Panc1 (cell line): ENCODE results near the gene SCRN2. TPM values are rescaled to one million over a fixed set of nuclear protein-coding genes. Genes with fewer than 3 reads are reported as not detected.

ENCODE experiments used
- ATAC-seq: fragments of 200-7000 bp; cut with Tn5 transposase; 2 replicates; pipeline ENCODE4 v1.9.1; 2020; ENCODE audit warnings: mild to moderate bottlenecking, moderate library complexity
- BruUV-seq: library from RNA; stranded (reverse); fragments of 400-500 nt; replicated peaks from 2 replicates; lab custom pipeline; 2021; lab: Mats Ljungman, UMichigan
- CTCF ChIA-PET: fragments of 300-600 bp; sonication (Branson Sonifier 250); formaldehyde crosslinking; loops from one replicate; lab custom pipeline; 2022; ENCODE audit warnings: antibody characterized with exemption; lab: Charles Lee
- POLR2A ChIA-PET: fragments of 300-600 bp; sonication (Branson Sonifier 250); formaldehyde crosslinking; loops from one replicate; lab custom pipeline; 2022; ENCODE audit warnings: antibody characterized with exemption; lab: Charles Lee
- DNase-seq: peaks from one replicate; pipeline ENCODE4 v3.0.0-alpha.2; 2010; ENCODE audit warnings: low read depth, low spot score
- H3K27ac ChIP-seq: 2 replicates; pipeline ENCODE4 v1.5.1; 2011; ENCODE audit warnings: mild to moderate bottlenecking, low read length, inconsistent platforms
- H3K27me3 ChIP-seq: fragments of 200-500 bp; sonication (Bioruptor generic); 2 replicates; pipeline ENCODE4 v1.6.0; 2014; ENCODE audit warnings: low read length, inconsistent platforms; ENCODE audit not compliant: control insufficient read depth, insufficient read depth
- H3K36me3 ChIP-seq: fragments of 200-500 bp; sonication (Bioruptor generic); 2 replicates; pipeline ENCODE4 v1.5.1; 2014; ENCODE audit warnings: inconsistent platforms, mild to moderate bottlenecking, low read length, moderate library complexity; ENCODE audit not compliant: control insufficient read depth, insufficient read depth
- H3K4me1 ChIP-seq: 2 replicates; pipeline ENCODE4 v1.5.1; 2011; ENCODE audit warnings: inconsistent platforms, mild to moderate bottlenecking, low read length, moderate library complexity; ENCODE audit not compliant: control insufficient read depth, insufficient read depth
- H3K4me3 ChIP-seq, 2 experiments: 2 replicates each; pipeline ENCODE4 v1.5.1; 2011 to 2012; ENCODE audit warnings: low read depth in 2 of 2, low read length in 2 of 2, mild to moderate bottlenecking in 2 of 2, inconsistent platforms in 1 of 2, moderate library complexity in 1 of 2
- H3K9me3 ChIP-seq: fragments of 200-500 bp; sonication (Bioruptor generic); 2 replicates; pipeline ENCODE4 v1.5.1; 2014; ENCODE audit warnings: low read depth, mild to moderate bottlenecking, inconsistent platforms, low read length, moderate library complexity; ENCODE audit not compliant: control insufficient read depth, insufficient read depth
- POLR2AphosphoS5 ChIP-seq: IDR thresholded peaks from 2 replicates; pipeline ENCODE4 v1.6.1; 2012; ENCODE audit warnings: mild to moderate bottlenecking, low read depth, low read length, moderate library complexity
- SIN3A ChIP-seq: IDR thresholded peaks from 2 replicates; pipeline ENCODE4 v1.6.1; 2012; ENCODE audit warnings: low read depth, mild to moderate bottlenecking, low read length, moderate library complexity, borderline replicate concordance; ENCODE audit not compliant: insufficient read depth
- TCF7L2 ChIP-seq: IDR thresholded peaks from 2 replicates; pipeline ENCODE4 v1.6.1; 2011; ENCODE audit warnings: mild to moderate bottlenecking, low read depth, low read length, inconsistent platforms
- in situ Hi-C: cut with HindIII; loops from 2 replicates; pipeline ENCODE4 v1.10.0; 2016; ENCODE audit warnings: low sequenced_read_pairs, low pct_unique_long_range_greater_than_20kb
- intact Hi-C: fragments of 100-400 bp; cut with micrococcal nuclease; formaldehyde crosslinking; loops from one replicate; pipeline ENCODE4 v1.10.0; 2022; ENCODE audit not compliant: unreplicated experiment
- total RNA-seq: library from RNA; stranded (reverse); gene quantifications from one replicate; pipeline ENCODE4 v1.2.1, GENCODE V29; 2021; ENCODE audit not compliant: unreplicated experiment
- TF ChIP-seq, protein P1 (sequence below), 2 experiments: IDR thresholded peaks; 2 replicates each; pipeline ENCODE4 v1.6.1; 2011 to 2012; ENCODE audit warnings: low read depth in 2 of 2, control low read depth in 1 of 2, low read length in 1 of 2, mild to moderate bottlenecking in 1 of 2, moderate library complexity in 1 of 2; ENCODE audit not compliant: insufficient read depth in 1 of 2
- TF ChIP-seq, protein P2 (sequence below): fragments of 450-650 bp; IDR thresholded peaks from 2 replicates; pipeline ENCODE4 v1.5.1; 2017; ENCODE audit warnings: mild to moderate bottlenecking

SCRN2 gene
- total RNA-seq, 1 experiment from 2014 or later, result 34.9 TPM

- DNase-seq, result no peak
- no peak for TF ChIP-seq TCF7L2
- TF ChIP-seq POLR2AphosphoS5, result no peak
- TF ChIP-seq, protein P1, sequence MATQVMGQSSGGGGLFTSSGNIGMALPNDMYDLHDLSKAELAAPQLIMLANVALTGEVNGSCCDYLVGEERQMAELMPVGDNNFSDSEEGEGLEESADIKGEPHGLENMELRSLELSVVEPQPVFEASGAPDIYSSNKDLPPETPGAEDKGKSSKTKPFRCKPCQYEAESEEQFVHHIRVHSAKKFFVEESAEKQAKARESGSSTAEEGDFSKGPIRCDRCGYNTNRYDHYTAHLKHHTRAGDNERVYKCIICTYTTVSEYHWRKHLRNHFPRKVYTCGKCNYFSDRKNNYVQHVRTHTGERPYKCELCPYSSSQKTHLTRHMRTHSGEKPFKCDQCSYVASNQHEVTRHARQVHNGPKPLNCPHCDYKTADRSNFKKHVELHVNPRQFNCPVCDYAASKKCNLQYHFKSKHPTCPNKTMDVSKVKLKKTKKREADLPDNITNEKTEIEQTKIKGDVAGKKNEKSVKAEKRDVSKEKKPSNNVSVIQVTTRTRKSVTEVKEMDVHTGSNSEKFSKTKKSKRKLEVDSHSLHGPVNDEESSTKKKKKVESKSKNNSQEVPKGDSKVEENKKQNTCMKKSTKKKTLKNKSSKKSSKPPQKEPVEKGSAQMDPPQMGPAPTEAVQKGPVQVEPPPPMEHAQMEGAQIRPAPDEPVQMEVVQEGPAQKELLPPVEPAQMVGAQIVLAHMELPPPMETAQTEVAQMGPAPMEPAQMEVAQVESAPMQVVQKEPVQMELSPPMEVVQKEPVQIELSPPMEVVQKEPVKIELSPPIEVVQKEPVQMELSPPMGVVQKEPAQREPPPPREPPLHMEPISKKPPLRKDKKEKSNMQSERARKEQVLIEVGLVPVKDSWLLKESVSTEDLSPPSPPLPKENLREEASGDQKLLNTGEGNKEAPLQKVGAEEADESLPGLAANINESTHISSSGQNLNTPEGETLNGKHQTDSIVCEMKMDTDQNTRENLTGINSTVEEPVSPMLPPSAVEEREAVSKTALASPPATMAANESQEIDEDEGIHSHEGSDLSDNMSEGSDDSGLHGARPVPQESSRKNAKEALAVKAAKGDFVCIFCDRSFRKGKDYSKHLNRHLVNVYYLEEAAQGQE (IDR thresholded peaks at IDR 0.05; ENCODE audit: insufficient read depth in 1 of 2, low read depth in 2 of 2, low read length in 1 of 2), result no peak
- ChIA-PET POLR2A (no interaction called here), CTCF (no interaction called here)
- in situ Hi-C loops (no loop called here), intact Hi-C loops (no loop called here)
- Histone ChIP-seq H3K4me3 (no peak overlapping the region), H3K36me3 (no peaks in the 10 kb centered on the region), H3K4me1 (peaks cover 6% of the 10 kb centered on the region; the same call in 1 of the 2 replicates), H3K9me3 (no peaks in the 10 kb centered on the region), H3K27me3 (no peaks in the 10 kb centered on the region), H3K27ac (no peak overlapping the region)
- no peak for ATAC-seq
- BruUV-seq, result no TSS peak
These were observed 32.8 kb downstream of the SCRN2 start for GRCh38 chr17:47808036-47808829.

- in situ Hi-C loops (no loop called here), intact Hi-C loops (no loop called here)
- CTCF ChIA-PET, result no interaction called here
- no peak overlapping the region for H3K4me3 ChIP-seq
- H3K36me3 ChIP-seq, result no peaks in the 10 kb centered on the region
- no peak for TF ChIP-seq TCF7L2
- TF ChIP-seq POLR2AphosphoS5, result no peak
- TF ChIP-seq, protein P2, sequence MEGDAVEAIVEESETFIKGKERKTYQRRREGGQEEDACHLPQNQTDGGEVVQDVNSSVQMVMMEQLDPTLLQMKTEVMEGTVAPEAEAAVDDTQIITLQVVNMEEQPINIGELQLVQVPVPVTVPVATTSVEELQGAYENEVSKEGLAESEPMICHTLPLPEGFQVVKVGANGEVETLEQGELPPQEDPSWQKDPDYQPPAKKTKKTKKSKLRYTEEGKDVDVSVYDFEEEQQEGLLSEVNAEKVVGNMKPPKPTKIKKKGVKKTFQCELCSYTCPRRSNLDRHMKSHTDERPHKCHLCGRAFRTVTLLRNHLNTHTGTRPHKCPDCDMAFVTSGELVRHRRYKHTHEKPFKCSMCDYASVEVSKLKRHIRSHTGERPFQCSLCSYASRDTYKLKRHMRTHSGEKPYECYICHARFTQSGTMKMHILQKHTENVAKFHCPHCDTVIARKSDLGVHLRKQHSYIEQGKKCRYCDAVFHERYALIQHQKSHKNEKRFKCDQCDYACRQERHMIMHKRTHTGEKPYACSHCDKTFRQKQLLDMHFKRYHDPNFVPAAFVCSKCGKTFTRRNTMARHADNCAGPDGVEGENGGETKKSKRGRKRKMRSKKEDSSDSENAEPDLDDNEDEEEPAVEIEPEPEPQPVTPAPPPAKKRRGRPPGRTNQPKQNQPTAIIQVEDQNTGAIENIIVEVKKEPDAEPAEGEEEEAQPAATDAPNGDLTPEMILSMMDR, result no peak
- TF ChIP-seq, protein P1 (IDR thresholded peaks at IDR 0.05; ENCODE audit: insufficient read depth in 1 of 2, low read depth in 2 of 2, low read length in 1 of 2), result no peak
- TF ChIP-seq SIN3A, result no peak
- H3K27me3 ChIP-seq, result no peaks in the 10 kb centered on the region
- no peaks in the 10 kb centered on the region for H3K9me3 ChIP-seq
- POLR2A ChIA-PET, result no interaction called here
- no peak overlapping the region for H3K27ac ChIP-seq
- BruUV-seq, result no TSS peak
- ATAC-seq (no peak), DNase-seq (no peak)
- peaks cover 6% of the 10 kb centered on the region; the same call in 1 of the 2 replicates for H3K4me1 ChIP-seq
These were observed 33.7 kb downstream of the SCRN2 start for GRCh38 chr17:47807421-47807820.
